ENCODE measurements around the gene TPM2. TPM values are rescaled to one million over a fixed set of nuclear protein-coding genes. Genes with fewer than 3 reads are reported as not detected.
A peak's percentile ranks its signal among the peaks of the same experiment; 100 is the strongest.

The TPM2 gene
- total and polyA plus RNA-seq, 2 donors from 2014 or later, result 218 to 287 TPM

- no peak overlapping the region for H3K27ac ChIP-seq (ENCODE audit: low read depth in 2 of 2, low read length in 2 of 2)
Observed at GRCh38 chr9:35656348-35656747, 33.4 kb downstream of the TPM2 start.

GRCh38 chr9:35653611-35654010 lies 36.1 kb downstream of the TPM2 start:
- FAIRE-seq, result no peak
- H3K9me3 ChIP-seq (ENCODE audit: control insufficient read depth in 2 of 3, insufficient read depth in 1 of 3, low read length in 3 of 3), result no peaks in the 10 kb centered on the region
- H3K4me1 ChIP-seq (ENCODE audit: control insufficient read depth in 2 of 3, insufficient read depth in 2 of 3, low read depth in 1 of 3, low read length in 3 of 3), result peaks cover 0 to 4% (median 4%) of the 10 kb centered on the region in 3 donors
- H3K4me3 ChIP-seq (ENCODE audit: low read length in 3 of 3), result no peak overlapping the region
- H3K36me3 ChIP-seq (ENCODE audit: control insufficient read depth in 2 of 3, insufficient read depth in 3 of 3, low read length in 3 of 3), result no peaks in the 10 kb centered on the region
- DNase-seq, result peak in 1 of 5 donors; percentile 2
- no peak overlapping the region for H3K27ac ChIP-seq (ENCODE audit: low read depth in 2 of 2, low read length in 2 of 2)
- intact Hi-C loops (cut with DNase I), result no loop called here
- TF ChIP-seq CTCF (IDR thresholded peaks at IDR 0.05; ENCODE audit: borderline replicate concordance, extremely low read depth, insufficient read depth), result no peak
- H3K27me3 ChIP-seq (ENCODE audit: control insufficient read depth, insufficient read depth, low read length), result no peaks in the 10 kb centered on the region
- H3K9ac ChIP-seq (ENCODE audit: low read length in 3 of 3), result no peak overlapping the region

More at GRCh38 chr9:35656348-35656747, 33.4 kb downstream of the TPM2 start:
- peaks cover 0 to 10% (median 9%) of the 10 kb centered on the region in 3 donors for H3K4me1 ChIP-seq (ENCODE audit: control insufficient read depth in 2 of 3, insufficient read depth in 2 of 3, low read depth in 1 of 3, low read length in 3 of 3)
- intact Hi-C loops (cut with DNase I), result no loop called here
- no peak overlapping the region for H3K4me3 ChIP-seq (ENCODE audit: low read length in 3 of 3)
- no peak for TF ChIP-seq CTCF (IDR thresholded peaks at IDR 0.05; ENCODE audit: borderline replicate concordance, extremely low read depth, insufficient read depth)
- no peaks in the 10 kb centered on the region for H3K9me3 ChIP-seq (ENCODE audit: control insufficient read depth in 2 of 3, insufficient read depth in 1 of 3, low read length in 3 of 3)
- H3K27me3 ChIP-seq (ENCODE audit: control insufficient read depth, insufficient read depth, low read length), result no peaks in the 10 kb centered on the region
- no peak overlapping the region for H3K9ac ChIP-seq (ENCODE audit: low read length in 3 of 3)
- peaks cover 0 to 10% (median 3%) of the 10 kb centered on the region in 3 donors for H3K36me3 ChIP-seq (ENCODE audit: control insufficient read depth in 2 of 3, insufficient read depth in 3 of 3, low read length in 3 of 3)
- FAIRE-seq (no peak), DNase-seq (peak in 2 of 5 donors; percentile 52 to 60)

- DNase-seq (peak in 2 of 5 donors; percentile 22 to 24), FAIRE-seq (no peak)
- H3K27ac ChIP-seq (ENCODE audit: low read depth in 2 of 2, low read length in 2 of 2), result no peak overlapping the region
- peaks cover 0 to 4% (median 4%) of the 10 kb centered on the region in 3 donors for H3K4me1 ChIP-seq (ENCODE audit: control insufficient read depth in 2 of 3, insufficient read depth in 2 of 3, low read depth in 1 of 3, low read length in 3 of 3)
- H3K9ac ChIP-seq (ENCODE audit: low read length in 3 of 3), result no peak overlapping the region
- no peak overlapping the region for H3K4me3 ChIP-seq (ENCODE audit: low read length in 3 of 3)
- no peaks in the 10 kb centered on the region for H3K36me3 ChIP-seq (ENCODE audit: control insufficient read depth in 2 of 3, insufficient read depth in 3 of 3, low read length in 3 of 3)
- H3K9me3 ChIP-seq (ENCODE audit: control insufficient read depth in 2 of 3, insufficient read depth in 1 of 3, low read length in 3 of 3), result no peaks in the 10 kb centered on the region
- intact Hi-C loops (cut with DNase I), result no loop called here
- H3K27me3 ChIP-seq (ENCODE audit: control insufficient read depth, insufficient read depth, low read length), result no peaks in the 10 kb centered on the region
- no peak for TF ChIP-seq CTCF (IDR thresholded peaks at IDR 0.05; ENCODE audit: borderline replicate concordance, extremely low read depth, insufficient read depth)
Observed at GRCh38 chr9:35652829-35653209, 36.9 kb downstream of the TPM2 start.

Measured in kidney (tissue), 14 donors.